ENCODE data around the gene GJD4.

Gene GJD4

DNA sequence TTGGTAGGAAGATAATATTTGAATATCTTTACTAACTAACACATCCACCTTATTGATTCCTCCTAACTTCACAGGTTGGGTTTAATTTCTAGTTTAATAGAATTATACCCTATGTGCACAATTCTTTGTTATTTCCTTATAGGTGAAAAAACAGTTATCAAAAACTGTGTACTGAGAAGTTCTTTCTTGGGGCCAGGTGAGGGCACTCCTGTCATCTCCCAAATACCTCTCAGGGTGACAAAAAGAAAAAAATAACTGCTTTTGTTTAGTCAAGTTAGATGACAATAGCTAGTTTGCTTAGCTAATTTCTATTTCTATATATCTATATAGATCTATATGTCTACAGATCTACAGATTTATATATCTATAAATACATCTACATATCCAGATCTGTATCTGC, 26.9 kb downstream of the GJD4 start:
- DNase-seq: no peak

DNA sequence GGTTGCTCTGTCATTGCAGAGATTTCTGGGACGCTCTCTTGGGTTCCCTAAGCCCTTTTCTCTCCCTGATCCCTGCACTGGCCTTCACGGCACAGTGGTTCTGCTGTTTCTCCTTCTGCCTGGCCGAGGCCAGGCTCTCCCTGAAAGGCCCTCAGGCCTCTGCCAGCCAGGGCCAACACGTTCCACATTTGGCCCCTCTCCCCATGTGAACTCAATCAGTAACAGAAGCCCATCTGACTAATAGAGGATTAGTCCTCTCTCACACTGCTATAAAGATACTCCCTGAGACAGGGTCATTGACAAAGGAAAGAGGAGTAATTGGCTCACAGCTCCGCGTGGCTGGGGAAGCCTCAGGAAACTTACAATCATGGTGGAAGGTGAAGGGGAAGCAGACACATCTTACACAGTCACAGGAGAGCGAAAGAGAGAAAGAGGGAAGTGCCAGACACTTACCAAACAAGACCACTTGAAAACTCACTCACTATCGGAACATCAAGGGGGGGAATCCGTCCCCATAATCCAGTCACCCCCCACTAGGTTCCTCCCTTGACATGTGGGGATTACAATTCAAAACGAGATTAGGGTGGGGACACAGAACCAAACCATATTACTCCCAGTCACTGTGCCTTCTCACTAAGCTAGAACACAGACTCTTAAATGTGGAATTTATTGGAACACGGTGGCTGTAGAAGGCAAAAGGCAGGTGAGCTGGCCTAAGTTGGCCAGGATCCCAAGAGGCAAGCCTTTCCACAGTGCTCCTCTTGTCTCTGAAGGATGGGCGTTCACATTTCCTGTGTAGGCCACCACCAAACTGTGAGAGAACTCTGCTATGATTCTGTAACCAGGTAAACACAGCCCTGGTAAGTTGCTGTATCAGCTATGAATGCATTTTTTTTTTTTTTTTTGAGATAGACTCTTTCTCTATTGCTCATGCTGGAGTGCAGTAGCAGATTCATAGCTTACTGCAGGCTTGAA, 28.2 kb downstream of the GJD4 start:
- DNase-seq: no peak

DNA sequence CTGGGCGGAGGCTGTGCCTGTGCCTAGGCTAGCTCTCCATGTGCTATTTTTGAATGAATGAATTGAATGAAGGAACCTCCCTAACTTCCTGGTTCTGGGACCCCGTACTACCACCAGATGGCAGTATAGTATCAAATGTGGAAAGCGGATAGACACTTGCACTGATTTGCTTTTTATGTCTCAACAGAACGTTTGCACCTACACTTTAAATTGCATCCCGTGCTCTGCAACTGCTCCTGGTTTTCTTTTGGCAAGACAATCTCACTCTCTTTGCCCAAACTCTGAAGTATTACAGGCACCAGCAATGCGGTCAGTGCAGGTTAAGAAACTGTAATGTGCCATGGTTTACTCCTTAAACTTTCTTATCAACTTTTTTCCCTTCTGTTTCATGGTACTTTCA, 30.4 kb downstream of the GJD4 start:
- peak; percentile 32 for DNase-seq

- no peak for DNase-seq
Observed at GRCh38 chr10:35636956-35637355, 31.8 kb downstream of the GJD4 start.

DNA sequence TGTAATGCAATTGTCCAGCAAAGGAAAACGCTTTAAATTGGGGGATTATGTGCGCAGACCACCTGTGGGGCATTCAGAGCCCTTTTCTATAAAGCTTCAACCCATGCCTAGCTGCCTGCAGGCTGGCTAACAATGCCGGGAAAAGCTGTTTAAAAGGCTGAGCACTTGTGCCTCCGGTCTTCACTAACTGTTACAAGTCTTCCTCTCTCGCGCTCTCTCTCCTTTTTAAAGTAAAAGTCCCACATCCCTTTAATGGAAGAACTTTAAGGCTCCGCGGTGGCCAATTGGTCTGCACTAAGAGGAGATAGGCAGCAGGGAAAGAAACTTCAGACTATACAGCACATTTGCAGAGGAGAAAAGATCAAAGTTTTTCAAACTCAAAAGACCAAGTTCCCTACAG, 32.3 kb downstream of the GJD4 start:
- DNase-seq: no peak

DNA sequence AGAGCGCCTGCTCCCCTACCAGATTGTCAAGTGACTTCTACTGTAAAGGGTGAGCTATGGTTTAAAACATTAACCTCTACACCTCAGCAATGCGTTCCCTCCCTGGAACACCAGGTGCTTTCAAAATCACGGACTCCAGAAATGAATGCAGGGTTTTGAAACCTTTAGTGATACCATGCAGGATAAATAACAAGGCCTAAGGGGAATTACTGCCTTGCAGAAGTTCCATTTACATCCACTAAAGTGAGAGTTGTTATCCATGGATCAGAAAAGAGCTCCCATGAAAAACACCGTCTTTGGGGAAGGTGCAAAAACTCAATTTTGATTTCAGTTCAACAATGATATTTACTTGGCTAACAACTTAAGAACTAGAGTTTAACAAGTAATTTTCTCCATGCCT, 33.0 kb downstream of the GJD4 start:
- no peak for DNase-seq

- no peak for DNase-seq
Observed at GRCh38 chr10:35639021-35639727, 34.0 kb downstream of the GJD4 start.

GRCh38 chr10:35639728-35640401, 34.7 kb downstream of the GJD4 start:
- DNase-seq: no peak

DNA sequence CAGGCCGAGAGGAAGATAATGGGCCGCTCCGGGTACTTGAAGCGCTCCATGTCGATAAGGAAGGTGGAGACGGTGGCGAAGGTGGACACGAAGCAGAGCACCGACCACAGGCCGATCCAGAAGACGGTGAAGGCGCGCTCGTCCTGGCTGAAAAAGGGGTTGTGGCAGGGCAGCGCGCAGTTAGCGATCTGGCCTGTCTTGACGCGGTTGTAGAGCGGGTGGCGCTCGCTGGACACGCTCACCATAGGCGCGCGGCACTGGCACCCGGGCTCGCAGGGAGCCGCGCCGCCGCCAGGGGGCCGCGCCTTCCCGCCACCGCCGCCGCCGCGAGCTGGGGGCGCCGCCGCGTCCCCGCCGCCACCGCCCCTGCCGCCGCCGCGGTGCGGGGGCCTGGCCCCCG, 35.3 kb downstream of the GJD4 start:
- peak; percentile 20 for DNase-seq

DNA sequence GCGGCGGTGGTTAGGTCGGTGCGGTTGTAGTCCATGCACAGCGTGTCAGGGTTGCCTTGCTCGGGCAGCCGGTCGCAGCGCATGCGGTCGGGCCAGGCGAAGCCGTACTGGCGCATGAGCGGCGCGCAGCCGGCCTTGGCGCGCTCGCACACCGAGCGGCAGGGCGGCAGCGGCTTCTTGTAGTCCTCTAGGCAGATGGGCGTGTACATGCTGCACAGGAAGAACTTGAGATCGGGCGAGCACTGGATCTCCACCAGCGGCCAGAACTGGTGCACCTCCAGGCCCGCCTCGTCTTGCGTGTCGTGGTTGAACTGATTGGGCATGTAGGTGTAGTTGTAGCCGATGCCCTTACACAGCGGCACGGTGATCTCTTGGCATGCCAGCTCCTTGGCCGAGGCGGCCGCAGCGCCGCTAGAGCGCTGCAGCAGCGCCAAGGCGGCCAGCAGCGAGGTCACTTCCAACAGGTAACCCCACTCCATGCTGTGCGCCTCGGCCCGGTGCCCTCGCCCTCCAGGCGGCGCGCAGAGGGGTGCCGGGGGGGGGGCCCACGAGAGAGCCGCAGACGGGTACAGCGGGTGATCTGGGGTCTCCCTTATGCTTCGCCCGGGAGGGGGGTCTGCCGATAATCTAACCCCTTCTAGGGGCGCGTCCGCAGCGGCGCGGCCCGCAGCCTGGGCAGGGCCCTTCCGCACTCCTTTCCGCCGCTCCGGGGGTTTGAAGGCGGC, 36.0 kb downstream of the GJD4 start:
- peak; percentile 55 for DNase-seq

GRCh38 chr10:35641676-35642034, 36.5 kb downstream of the GJD4 start:
- DNase-seq: no peak

- DNase-seq: peak; percentile 63
Observed at GRCh38 chr10:35642035-35642792, 37.1 kb downstream of the GJD4 start, which contains the start of gene FZD8. Gene FZD8 (minus strand): TSS chr10:35642296. CDS start chr10:35641429, 867 bp downstream.

GRCh38 chr10:35642793-35643114, 37.6 kb downstream of the GJD4 start:
- DNase-seq: no peak

GRCh38 chr10:35643151-35644049, 38.3 kb downstream of the GJD4 start:
- peak; percentile 33 for DNase-seq

GRCh38 chr10:35644050-35644950, 39.2 kb downstream of the GJD4 start:
- DNase-seq: no peak

- no peak for DNase-seq
Observed at GRCh38 chr10:35650894-35651293, 45.8 kb downstream of the GJD4 start.

DNA sequence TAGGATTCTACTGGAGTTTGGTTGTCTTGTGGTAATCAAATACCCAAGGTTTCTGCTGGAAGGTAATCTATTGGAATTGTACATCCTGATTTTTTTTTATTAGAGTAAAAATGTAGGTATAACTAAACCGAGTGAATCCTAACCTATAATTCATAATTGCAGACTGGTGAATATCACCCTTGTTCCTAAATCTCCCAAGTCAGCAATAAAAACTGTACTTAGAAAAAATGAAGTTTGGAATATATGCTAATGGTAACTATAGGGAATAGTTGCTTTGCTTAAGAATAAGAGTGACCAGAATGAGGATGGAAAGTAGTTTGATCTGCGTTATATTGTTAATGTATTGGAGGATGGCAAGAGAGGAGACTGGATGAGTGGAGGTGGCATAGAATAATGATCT, 47.7 kb downstream of the GJD4 start:
- no peak for DNase-seq

DNA sequence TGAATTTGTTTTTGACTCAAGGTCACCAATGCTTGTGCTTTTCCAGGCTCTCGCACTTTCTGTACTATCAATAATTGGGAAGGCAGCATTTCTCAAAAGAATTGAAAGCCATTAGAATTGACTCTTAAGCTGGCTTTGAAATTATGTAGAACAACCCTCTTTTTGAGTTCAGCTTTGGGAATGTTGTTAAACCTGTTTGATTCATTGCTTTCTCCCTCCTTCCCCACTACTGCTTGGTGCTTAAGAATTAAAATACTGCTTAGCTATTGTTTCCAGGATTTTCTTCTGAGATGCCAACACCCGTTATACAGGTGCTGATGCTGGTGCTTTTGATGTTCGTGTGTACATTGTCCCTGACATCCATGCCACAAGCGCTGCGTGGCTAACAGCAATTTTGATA, 52.5 kb downstream of the GJD4 start:
- DNase-seq: no peak
